Heart left ventricle (tissue), 13 donors: ENCODE results near the gene CDH12.

ENCODE experiments used
- POLR2A ChIP-seq, 2 donors: fragments of 450-650 bp; IDR thresholded peaks; one replicate each; pipeline ENCODE4 v1.6.1; 2017; ENCODE audit warnings: antibody characterized with exemption in 2 of 2, mild to moderate bottlenecking in 2 of 2, moderate library complexity in 2 of 2
- TF ChIP-seq, protein P1 (sequence below), 12 donors: fragments of 200-600 bp; sonication (generic) in 4 of 12; IDR thresholded peaks; one replicate each; pipeline versions ENCODE4 v1.5.0 to v1.8.0; 2018 to 2022; ENCODE audit warnings: antibody characterized with exemption in 12 of 12, mild to moderate bottlenecking in 5 of 12
- donor health status: ischemic (EF 13 %, LVEDD 7.1; RV severe dilation, severe dysfunction).
- donor health status: DM: no; HTN: yes; CAD: no.
- donor health status: DM: no; HTN: no; CAD: no.
- donor health status: ischemic (EF 25% LVEDD 6.9; RV normal size, moderate dysfunction).
- donor health status: ischemic (EF 25% LVEDD 5.7; RV mildly dilated, moderate dysfunction).
- donor health status: ischemic (EF 35%, LVEDD 5.7; RV mildly dilated, moderate dysfunction).
- donor health status: nonischemic (EF 11% LVEDD 7.7; RV severe dilation, severe dysfunction).
- donor health status: DM: yes; HTN: yes; CAD: no.
- donor health status: PGD.
- donor health status: ischemic (EF 29% LVEDD 5.4; RV normal size, mild dysfunction).
- donor health status: nonischemic (EF 23%, LVEDD 6.1; RV moderate dilation, normal function).

DNA sequence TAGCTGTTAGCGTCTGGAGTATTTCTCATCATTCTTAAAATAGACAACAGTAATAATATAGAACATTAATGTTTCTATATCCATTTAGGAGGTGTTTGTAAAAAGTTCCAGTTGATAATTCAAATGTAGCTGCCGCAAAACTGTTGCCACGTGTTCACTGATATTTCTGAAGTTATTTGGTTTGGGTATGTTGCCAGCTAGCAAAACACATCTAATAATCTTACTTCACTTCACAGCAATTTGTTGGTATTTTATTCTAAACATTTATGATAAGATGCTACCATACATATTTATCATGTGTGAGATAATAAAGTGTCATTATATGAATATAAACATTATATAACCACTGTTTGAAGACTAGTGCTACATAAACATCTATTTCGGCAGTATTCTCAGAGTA lies 101.6 kb downstream of the CDH12 start:
- TF ChIP-seq, protein P1, sequence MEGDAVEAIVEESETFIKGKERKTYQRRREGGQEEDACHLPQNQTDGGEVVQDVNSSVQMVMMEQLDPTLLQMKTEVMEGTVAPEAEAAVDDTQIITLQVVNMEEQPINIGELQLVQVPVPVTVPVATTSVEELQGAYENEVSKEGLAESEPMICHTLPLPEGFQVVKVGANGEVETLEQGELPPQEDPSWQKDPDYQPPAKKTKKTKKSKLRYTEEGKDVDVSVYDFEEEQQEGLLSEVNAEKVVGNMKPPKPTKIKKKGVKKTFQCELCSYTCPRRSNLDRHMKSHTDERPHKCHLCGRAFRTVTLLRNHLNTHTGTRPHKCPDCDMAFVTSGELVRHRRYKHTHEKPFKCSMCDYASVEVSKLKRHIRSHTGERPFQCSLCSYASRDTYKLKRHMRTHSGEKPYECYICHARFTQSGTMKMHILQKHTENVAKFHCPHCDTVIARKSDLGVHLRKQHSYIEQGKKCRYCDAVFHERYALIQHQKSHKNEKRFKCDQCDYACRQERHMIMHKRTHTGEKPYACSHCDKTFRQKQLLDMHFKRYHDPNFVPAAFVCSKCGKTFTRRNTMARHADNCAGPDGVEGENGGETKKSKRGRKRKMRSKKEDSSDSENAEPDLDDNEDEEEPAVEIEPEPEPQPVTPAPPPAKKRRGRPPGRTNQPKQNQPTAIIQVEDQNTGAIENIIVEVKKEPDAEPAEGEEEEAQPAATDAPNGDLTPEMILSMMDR (IDR thresholded peaks at IDR 0.05): no peak
- no peak for TF ChIP-seq POLR2A (IDR thresholded peaks at IDR 0.05)
